ENCODE data around the gene RMDN2.

DNA sequence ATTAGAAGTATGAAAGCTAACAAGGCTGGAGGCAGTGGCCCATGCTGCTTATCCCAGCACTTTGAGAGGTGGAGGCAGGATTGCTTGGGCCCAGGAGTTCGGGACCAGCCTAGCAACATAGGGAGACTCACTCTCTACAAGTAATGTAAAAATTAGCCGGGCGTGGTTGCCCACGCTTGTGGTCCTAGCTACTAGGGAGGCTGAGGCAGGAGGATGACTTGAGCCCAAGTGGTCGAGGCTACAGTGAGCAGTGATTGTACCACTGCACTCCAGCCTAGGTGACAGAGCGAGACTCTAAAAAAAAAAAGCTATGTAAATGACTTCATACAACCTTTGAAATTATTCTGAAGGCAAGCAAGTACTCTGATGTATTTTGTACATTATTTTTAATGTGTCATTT, 1.5 kb downstream of the RMDN2 start:
- TF ChIP-seq, protein P1, sequence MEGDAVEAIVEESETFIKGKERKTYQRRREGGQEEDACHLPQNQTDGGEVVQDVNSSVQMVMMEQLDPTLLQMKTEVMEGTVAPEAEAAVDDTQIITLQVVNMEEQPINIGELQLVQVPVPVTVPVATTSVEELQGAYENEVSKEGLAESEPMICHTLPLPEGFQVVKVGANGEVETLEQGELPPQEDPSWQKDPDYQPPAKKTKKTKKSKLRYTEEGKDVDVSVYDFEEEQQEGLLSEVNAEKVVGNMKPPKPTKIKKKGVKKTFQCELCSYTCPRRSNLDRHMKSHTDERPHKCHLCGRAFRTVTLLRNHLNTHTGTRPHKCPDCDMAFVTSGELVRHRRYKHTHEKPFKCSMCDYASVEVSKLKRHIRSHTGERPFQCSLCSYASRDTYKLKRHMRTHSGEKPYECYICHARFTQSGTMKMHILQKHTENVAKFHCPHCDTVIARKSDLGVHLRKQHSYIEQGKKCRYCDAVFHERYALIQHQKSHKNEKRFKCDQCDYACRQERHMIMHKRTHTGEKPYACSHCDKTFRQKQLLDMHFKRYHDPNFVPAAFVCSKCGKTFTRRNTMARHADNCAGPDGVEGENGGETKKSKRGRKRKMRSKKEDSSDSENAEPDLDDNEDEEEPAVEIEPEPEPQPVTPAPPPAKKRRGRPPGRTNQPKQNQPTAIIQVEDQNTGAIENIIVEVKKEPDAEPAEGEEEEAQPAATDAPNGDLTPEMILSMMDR (IDR thresholded peaks at IDR 0.05; ENCODE audit: low read depth, low read length), result no peak
- TF ChIP-seq POLR2A (IDR thresholded peaks at IDR 0.05; ENCODE audit: extremely low read depth, insufficient read length) (no peak), MYC (IDR thresholded peaks at IDR 0.05; ENCODE audit: low read depth, low read length) (no peak)
- TF ChIP-seq, protein P2, sequence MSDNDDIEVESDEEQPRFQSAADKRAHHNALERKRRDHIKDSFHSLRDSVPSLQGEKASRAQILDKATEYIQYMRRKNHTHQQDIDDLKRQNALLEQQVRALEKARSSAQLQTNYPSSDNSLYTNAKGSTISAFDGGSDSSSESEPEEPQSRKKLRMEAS (IDR thresholded peaks at IDR 0.05; ENCODE audit: low read depth, low read length), result no peak

Measured in NB4 (cell line).